Dedifferentiated amniotic fluid mesenchymal stem cell (primary cell): Measurements from ENCODE around the gene PPM1M.
"Not testable (repeated sequence)": the region's sequence is repeated elsewhere in the genome, so short reads cannot be mapped to it uniquely, and the experiment has no call there.

Source experiments
- DNase-seq: peaks from one replicate; pipeline ENCODE4 v3.0.0-alpha.2; 2016; ENCODE audit errors: extremely low spot score

PPM1M gene

DNA sequence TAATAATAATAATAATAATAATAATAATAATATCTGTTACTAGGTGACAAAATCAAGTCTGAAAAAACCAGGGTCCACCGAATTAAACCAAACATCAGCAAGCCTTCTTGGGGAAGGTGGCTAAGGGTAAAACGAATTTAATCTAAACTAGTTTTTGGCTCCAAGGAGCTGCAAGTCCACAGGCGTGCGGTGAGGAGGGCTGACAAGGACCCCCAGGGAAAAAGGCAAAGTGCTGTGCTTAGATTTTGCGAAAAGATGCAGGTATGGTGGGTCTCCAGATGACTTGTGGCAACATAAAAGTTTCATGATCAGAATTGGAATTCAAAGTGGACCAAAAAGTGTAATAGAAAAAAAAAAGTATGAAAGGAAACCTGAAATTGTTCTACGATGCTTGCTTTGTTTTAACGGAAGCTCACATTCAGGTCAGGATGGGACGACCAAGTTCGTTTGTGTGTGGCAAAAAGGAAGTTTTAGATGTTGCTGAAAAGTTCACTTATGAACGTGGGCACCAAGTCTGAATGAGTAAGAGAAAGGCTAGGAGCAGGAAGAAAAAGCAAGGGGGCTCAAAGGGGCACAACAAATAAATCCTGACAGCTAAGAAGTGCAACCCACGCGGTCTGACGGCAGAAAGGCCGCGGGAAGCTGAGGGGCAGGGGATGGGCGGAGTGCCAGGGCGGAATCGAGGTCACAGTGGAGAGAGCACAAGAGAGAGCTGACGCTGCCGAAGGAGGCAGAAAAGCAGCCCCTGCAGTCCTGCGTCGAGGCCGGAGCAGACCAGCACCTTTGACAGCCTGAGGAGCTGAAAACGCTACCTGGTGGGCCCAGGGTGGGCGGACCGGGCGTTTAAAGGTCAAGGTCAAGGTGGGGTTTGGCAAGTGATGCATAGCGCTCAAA lies 31.8 kb downstream of the PPM1M start:
- DNase-seq = peak; percentile 34

DNA sequence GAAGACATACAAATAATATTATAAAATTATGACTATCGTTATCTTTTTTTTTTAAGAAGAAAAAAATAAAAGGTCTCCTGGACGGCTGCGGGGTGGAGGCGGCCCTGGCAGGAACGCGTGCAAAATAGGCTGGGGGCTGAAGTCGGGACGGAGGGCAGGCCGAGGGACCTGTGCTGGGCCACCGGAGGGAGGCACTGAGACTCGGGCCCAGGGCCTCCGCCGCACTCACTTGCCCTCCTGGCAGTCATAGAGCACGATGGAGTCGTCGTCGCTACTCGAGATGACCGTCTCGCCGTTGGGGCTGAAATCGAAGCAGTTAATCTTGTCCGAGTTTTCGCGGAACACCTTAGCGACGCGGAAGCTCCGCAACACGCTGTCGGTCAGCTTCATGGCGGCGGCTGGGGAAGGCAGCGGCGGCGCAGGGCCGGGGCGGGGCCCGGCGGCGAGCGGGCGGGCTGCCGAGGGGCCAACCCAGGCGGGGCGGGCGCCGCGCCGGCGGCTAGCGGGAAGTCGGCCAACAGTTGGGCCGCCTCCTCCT lies 32.5 kb downstream of the PPM1M start:
- DNase-seq = no peak

DNA sequence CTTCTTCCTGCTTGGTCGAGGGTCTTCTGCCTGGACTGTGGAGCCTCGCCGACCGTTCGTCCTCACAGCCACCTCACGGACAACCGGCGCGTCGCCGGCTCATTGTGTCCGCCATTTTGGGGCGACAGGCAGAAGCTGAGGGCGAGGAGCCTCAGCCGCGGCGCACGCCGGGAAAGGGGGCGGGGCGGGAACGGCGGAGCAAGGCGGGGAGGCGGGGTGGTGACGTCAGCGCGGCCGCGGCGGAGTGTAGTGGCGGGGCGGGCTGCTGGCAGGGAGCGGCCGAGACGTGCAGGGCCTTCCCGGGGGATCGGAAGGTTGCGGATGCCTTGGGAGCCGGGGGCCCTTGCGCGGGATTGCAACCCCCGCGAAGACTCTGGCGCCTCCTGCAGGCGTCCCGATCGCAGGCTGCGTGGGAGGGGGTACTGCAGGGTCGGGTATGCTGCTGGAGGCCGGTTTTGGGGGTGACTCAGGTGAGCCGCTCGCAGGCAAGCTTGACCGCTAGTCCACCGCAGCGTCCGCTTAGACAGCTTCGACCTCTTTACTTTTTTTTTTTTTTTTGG lies 33.0 kb downstream of the PPM1M start, which contains the start of gene WDR82:
Gene WDR82 (minus strand): TSS at position 140 of the 560 bp plus-strand sequence. CDS start 288 bp downstream, outside the sequence.
- DNase-seq = peak; percentile 88

DNA sequence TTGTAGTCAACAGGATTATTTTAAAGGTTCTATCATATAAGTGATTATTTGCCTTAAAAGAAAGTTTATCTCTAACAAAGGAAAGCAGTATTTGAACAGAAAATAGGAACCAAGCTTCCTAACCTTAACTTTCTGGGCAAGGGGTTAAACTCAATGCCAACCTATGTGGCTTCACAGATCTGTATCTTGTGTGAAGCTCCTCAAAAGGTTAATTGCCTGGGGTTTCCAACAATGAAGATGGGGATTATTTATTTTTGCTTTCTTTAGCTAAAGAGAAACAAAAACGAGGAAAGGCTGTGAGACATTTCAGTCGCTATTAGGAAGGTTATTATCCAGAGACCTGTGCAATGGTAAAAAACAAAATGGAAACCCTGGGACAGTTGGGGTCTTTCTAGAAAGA lies 34.0 kb downstream of the PPM1M start:
- DNase-seq = no peak

DNA sequence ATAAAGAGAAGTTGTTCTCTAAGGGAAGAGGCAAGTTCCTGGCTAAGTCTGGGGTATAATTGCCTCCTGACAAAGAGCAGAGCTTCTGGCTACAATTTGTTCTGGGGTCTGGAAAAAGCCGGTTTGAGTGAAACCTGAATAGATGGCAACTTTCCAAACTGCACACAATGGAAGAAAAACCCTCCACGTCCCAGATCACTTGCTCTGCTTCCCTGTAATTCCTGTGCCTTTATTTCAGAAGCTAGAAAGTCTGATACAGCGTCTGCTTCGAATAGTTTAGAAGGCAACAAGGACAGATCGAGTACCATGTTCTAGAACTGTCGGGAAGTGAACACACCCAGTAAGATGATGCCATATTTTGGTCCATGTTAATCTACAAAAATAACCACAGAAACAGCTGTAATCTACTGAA lies 34.5 kb downstream of the PPM1M start:
- peak; percentile 46 for DNase-seq

DNA sequence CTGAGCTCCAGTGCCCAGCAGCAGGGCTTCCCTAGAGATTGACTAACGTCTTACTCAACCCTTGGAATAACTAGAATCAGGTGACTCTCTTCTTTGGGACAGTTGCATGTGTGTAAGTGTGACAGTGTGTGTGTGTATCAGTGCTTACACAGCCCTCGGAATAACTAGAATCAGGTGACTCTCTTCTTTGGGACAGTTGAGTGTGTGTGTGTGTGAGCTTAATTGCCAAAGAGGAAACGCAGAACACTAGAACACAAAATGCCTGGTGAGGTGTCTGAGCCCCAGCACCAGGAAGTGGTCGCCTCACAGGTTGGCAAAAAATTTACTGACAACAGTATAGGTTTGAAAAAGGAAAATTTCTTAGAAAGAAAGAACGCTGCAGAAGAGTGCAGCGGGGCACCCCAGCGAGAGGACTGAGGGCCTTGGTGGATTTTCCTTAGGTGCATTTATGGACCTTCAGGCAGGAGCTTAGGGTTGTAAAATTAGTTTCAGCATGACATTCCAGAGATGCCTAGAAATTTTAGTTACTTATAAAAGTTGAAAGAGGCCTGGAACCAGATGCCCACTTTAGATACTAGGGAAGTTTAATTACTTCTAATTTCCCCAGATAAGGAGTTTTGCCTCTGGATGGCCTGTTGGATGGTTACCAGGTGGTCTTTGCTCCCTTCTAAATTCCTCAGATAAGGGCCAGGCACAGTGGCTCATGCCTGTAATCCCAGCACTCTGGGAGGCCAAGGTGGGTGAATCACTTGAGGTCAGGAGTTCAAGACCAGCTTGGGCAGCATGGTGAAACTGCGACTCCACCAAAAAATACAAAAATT lies 36.6 kb downstream of the PPM1M start:
- no peak for DNase-seq

DNA sequence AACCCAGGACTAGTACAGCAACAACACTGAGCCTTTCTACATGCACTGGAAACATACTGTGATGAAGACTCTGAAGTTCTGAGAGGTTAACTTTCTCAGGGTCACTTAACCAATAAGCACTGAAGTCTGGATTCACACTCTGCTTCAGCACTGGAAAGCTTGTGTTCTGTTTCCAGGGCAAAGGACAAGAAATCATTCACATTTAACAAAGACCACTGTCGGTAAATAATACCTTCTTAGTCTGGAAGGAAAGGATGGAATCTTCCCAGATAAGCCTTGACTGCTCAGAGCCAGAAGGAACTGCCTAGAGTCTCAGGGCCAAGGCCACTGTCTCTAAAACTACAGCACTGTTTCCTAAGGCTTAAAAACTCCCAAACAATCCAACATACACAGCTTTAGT lies 37.7 kb downstream of the PPM1M start:
- no peak for DNase-seq

DNA sequence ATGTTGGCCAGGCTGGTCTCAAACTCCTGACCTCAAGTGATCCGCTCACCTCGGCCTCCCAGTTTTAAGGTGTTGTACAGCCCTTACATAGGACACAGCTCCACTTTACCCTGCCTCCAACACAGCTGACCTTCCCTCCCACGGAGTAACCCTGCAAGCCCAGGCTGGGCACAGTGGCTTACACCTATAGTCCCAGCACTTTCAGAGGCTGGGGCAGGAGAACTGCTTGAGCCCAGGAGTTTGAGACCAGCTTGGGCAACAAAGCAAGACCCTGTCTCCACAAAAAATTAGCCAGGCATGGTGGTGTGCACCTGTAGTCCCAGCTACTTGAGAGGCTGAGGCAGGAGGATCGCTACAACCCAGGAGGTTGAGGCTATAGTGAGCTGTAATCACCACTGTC lies 38.5 kb downstream of the PPM1M start:
- not testable (repeated sequence) for DNase-seq

DNA sequence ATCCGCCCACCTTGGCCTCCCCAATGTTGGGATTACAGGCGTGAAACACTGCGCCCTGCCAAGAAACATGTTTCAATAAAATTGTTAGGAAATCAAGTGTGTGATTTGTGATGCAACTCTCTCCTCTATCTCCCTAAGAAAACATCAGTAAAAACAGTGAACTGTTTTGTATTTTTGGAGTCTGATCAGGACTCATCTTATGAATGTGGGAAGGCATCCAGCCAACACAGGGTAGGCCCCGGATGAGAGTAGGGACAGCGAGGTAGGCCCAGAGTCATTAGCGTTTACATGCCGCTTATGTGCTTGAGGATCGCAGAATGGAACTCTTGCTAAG lies 41.2 kb downstream of the PPM1M start:
- no peak for DNase-seq

DNA sequence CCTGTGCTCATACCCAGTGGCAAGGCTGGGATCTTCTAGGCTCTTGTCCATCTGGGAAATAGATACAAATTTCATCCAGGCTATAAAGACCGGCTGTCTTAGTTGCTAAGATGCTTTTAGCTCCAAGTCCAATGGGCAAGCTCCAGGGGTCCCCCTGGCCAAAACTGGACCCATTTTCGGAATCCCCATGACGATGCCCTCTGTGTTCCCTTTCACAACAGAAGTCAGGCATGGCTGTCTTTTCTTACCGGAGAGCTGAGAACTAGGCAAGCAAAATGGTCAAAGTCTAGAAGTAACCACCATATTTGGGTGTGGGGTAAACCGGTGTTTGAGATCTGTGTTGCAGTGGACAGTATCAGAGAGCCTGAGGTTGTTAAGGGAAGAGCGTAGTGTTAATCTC lies 43.1 kb downstream of the PPM1M start:
- DNase-seq = no peak

DNA sequence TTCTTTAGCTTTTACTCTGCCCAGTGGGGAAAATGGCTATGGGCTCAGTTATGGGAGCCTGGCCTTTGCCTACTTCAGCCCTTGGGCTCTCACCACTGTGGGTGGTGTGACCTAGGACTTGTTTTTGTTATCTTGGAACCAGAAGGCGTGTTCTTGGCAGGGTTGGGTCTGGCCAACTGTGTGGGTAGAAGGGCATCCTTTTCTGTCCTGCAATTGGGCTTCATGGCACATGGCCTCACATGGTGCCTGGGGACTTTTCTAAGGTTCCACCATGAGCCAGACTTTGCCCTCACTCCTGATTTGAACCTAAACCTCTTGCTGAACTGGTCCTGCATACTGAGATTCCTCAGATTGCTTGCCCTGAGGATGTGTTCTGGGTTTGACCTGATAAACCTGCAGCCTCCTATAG lies 43.8 kb downstream of the PPM1M start:
- no peak for DNase-seq

DNA sequence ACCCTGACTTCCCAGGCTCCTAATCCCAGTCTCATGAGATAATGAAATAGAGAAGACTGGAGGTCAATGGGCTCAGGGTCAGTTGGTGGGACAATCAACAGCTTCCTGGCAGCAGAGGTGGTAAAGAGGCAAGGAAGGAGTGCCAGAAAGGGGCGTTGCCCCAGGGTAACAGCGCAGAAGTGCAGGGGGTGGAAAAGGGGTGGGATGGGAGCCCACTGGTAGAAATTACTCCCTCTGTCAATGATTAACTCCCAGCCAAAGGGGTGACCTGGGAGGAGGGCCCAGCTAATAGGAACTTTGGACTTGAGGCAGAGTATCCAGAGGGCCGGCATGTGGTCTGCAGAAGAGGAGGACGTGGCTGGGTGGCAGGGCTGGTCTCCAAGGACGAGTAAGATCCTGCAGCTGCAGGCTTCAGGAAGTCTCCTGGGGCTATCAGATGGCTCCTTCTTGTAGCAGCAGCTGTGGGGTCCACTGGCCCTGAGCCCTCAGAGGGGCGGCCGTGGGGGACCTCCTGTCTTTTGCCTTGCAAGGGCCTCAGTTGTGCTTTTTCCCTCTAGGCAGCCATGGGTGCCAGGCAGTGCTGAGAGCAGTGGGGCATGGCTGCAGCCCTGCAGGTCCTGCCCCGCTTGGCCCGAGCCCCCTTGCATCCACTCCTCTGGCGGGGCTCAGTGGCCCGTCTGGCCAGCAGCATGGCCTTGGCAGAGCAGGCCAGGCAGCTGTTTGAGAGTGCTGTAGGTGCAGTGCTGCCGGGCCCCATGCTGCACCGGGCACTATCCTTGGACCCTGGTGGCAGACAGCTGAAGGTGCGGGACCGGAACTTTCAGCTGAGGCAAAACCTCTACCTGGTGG lies 44.4 kb downstream of the PPM1M start:
- DNase-seq = no peak

DNA sequence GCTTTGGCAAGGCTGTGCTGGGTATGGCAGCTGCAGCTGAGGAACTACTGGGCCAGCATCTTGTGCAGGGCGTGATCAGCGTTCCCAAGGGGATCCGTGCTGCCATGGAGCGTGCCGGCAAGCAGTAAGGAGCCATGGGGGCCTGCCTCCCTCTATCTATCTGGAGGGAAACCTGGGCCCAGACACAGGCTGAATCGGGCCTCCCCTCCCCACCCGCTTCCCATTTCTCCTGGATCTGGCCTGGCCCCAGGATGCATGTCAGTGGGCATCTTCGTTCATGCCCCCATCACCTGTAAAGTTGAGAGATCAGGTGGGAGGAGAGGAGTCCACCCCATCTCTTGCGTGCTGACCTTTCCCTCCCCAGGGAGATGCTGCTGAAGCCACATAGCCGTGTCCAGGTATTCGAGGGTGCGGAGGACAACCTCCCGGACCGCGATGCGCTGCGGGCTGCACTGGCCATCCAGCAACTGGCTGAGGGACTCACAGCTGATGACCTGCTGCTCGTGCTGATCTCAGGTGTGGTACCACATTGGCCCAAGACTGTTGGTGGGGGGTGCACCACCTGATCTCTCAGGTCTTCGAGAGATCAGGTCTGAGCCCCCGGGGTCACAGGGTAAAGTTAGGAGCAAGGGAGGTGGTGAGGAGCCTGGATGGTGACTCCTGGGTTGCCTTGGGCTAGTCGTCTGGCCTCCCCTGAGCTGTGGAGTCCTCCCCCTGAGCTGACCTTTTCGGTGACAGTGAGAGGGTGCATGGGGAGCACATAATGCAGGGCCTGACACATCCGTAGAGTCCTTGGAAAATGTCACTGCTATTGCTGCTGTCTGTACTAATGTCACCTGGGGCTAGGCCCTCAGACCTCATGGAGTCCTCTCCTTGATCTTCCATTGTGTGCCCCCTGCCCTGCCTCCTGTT lies 45.3 kb downstream of the PPM1M start:
- DNase-seq = no peak

DNA sequence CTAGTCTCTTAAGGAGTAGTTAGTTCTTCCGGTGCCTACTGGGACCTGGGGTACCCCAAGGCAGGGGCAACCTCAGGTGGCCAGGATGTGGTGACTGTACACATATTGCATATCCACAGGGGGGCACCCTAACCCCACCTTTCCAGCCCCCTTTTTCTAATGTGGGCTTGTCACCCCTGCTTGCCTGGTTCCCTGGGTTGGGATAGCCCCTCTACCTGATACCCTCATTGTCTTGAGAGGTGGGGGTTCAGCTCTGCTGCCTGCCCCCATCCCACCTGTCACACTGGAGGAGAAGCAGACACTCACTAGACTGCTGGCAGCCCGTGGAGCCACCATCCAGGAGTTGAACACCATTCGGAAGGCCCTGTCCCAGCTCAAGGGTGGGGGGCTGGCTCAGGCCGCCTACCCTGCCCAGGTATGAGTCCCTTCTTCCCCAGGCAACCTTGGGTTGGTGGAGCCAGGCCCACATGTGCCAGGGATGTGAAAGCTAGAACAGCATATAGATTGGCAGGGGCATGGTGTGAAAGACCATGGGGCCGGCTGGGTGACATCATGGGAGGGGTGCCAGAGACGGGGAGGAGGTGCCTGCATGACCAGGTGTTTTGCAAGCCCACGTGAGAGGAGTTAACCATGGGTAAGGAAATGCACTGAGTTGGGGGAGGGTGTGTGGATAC lies 46.1 kb downstream of the PPM1M start:
- no peak for DNase-seq

DNA sequence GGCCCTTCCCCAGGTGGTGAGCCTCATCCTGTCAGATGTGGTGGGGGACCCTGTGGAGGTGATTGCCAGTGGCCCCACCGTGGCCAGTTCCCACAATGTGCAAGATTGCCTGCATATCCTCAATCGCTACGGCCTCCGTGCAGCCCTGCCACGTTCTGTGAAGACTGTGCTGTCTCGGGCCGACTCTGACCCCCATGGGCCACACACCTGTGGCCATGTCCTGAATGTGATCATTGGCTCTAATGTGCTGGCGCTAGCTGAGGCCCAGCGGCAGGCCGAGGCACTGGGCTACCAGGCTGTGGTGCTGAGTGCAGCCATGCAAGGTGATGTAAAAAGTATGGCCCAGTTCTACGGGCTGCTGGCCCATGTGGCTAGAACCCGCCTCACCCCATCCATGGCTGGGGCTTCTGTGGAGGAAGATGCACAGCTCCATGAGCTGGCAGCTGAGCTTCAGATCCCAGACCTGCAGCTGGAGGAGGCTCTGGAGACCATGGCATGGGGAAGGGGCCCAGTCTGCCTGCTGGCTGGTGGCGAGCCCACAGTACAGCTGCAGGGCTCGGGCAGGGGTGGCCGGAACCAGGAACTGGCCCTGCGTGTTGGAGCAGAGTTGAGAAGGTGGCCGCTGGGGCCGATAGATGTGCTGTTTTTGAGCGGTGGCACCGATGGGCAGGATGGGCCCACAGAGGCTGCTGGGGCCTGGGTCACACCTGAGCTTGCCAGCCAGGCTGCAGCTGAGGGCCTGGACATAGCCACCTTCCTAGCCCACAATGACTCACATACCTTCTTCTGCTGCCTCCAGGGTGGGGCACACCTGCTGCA lies 46.9 kb downstream of the PPM1M start:
- DNase-seq = no peak

DNA sequence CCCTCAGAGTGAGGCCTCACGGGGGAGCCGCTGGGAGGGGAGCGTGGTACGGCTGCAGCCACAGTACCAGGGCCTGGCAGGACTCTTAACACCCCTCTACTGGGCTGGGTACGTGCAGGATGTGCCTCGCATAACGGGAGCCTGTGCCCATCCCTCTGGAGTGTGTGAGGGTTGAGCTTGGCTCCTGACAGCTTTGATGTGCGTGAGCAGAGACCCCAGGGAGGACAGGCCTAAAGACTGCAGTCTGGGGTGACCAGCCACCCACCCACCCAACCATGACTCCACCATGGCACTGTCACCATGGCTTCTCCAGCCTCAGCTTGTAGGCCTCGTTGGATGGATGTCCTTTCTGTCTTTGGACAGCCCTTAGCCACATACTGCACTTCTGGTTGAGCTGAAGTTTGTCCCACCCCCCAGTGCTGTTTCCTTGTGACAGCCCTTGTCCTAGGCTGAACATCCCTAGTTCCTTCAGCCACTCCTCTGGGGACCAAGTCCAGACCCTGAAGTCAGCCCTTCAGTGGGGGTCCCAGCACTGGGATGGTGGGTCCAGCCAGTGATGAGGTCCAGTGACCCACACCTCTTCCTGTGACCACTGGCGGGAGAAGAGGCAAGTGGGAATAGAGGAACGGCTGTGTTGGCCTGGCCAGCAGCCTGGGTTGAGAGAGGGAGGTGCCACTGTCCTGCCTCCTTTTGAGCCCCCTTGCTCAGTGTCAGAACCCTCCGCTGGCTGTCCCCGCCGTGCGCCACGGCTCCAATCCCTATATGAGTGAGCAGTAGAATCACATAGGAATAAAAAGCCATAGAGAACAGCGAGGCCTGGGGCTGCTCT lies 48.1 kb downstream of the PPM1M start:
- no peak for DNase-seq

DNA sequence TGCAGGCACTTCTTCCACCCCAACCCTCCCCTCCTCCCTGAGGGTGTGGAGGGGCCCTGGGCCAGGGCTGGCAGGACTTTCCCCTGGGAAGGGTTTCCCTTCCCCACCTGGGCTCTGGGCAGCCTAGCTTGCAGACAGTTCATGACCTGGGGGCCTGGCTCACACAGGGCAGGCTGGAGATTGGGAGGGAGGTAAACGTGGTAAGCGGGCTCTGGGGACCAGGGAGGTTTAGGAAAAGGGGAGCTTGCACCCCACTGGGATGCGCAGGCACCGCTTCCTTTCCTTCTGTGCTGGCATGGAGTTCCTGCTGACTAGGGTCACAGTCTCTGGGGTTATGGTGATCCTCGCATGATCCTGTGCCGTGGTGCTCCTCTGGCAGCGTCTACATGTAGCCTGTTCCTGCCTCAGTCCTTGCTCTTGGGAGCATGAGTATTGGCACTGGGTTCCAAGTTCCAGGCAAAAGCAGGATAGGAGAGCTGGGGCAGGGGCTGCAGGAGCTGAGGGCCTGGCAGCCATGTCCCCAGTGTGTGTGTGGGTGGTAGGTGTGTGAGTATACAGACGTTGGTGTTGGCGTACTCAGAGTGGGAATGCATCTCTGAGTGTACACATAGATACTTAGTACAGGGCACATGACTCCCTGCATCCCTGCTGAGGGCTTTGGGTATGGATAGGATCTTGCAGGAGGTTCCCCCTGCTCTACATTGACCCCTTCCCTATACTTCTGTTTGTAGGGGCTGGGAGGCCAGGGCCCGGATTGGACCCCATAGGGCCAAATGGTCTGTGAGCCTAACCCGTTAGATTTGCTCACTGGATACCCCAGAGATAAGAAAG lies 49.0 kb downstream of the PPM1M start:
- DNase-seq = no peak
